ENCODE results near the gene JDP2.
"Not testable (repeated sequence)": the region's sequence is repeated elsewhere in the genome, so short reads cannot be mapped to it uniquely, and the experiment has no call there.

JDP2 gene, protein sequence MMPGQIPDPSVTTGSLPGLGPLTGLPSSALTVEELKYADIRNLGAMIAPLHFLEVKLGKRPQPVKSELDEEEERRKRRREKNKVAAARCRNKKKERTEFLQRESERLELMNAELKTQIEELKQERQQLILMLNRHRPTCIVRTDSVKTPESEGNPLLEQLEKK

DNA sequence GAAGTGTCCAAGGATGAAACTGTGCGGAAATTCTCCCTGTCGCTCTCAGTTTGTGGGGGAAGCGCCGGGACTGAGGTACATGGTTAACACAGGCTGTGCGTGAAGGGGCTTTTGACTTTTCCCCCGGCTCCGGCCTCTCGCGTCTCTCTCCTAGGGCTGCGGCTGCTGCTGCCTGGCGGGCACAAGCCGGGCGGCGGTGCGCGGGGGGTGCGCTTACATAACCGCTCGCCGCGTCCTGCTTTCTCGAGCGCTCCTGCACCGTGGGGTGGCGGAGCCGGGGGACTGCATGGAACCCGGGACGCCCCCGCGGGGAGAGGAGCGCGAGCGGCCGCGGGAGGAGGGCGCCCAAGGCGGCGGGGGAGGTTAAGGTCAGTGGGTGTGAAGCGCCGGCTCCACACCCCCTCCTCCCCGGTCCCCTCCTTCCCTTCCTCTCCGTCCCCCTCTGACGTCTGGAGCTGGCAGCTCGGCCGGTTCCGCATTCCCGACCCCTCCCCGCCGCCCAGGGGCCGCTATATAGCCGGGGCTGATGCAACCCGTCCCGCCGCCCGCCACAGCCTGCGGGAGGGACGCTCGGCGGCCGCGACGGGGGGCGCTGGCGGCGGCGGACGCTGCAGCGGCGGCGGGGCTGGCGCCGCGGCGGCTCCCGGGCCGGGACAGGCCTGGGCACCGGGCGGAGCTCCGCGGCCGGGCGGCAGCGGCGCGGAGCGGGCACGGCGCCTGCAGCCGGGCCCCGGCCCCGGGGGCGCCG lies at the start of gene JDP2:
Gene JDP2 (plus strand): TSS at position 541 of the 748 bp plus-strand sequence. CDS start 9,899 bp downstream, outside the sequence.
- ATAC-seq (peak; percentile 54), DNase-seq (ENCODE audit: low spot score in 2 of 2) (peak; percentile 24 to 59)
- H3K36me3 Mint-ChIP-seq = peaks cover 4% of the 10 kb centered on the region
- H3K4me3 Mint-ChIP-seq = peak within 1 kb of the TSS; percentile 58
- H3K4me1 Mint-ChIP-seq = no peaks in the 10 kb centered on the region
- H3K9me3 Mint-ChIP-seq = no peaks in the 10 kb centered on the region
- H3K27ac Mint-ChIP-seq = no peak within 1 kb of the TSS

DNA sequence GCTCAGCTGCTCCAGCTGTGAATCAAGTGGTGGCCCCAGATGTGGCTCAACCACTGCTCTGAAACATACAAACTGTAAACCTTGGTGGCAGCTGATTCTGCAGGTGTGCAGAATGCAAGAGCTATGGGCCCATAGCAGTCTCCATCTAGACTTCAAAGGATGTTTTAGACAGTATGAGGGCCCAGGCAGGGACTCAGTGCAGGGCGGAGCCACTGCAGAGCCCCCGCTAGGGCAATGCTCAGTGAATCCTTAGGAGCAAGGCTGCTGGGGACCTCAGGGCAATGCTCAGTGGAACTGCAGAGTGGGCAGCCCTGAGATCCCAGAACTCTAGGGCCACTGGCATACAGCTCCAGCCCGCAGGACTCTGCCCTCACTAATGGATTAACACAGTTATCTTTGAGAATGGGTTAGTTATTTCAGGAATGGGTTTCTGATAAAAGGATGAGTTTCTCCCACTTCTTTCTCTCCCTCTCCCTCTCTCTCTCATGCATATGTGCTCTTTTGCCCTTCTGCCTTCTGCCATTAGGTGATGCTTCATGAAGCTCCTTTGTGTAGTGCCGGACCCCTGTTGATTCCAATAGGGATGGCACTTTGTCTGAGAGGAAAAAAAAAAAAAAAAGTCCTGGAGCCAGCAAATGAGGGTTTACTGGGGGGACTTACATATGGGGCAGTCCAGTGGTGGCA lies 48.4 kb upstream of the JDP2 start:
- no peaks in the 10 kb centered on the region for H3K9me3 Mint-ChIP-seq
- no peak overlapping the region for H3K27ac Mint-ChIP-seq
- ATAC-seq (no peak), DNase-seq (ENCODE audit: low spot score in 2 of 2) (no peak)
- H3K4me1 Mint-ChIP-seq = no peaks in the 10 kb centered on the region
- H3K4me3 Mint-ChIP-seq = no peak overlapping the region
- no peaks in the 10 kb centered on the region for H3K36me3 Mint-ChIP-seq

DNA sequence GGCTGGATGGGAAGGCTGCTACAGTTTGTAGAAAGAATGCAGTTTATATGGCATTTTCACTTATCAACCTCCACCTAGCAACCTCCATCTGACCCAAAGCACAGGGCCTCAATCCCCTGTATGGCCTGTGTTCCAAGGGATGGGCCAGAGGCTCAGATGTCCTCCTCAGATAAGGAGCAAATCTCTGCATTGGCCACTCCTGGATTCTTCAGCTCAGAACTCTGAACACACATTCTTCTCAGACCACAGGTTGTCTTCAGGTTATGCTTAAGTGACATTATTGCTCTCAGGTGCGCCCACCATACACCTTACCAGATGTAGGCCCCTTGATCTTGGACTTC lies 47.9 kb upstream of the JDP2 start:
- Mint-ChIP-seq H3K9me3 (no peaks in the 10 kb centered on the region), H3K27ac (no peak overlapping the region), H3K4me3 (no peak overlapping the region), H3K4me1 (no peaks in the 10 kb centered on the region), H3K36me3 (no peaks in the 10 kb centered on the region)
- DNase-seq (ENCODE audit: low spot score in 2 of 2) (no peak), ATAC-seq (no peak)

DNA sequence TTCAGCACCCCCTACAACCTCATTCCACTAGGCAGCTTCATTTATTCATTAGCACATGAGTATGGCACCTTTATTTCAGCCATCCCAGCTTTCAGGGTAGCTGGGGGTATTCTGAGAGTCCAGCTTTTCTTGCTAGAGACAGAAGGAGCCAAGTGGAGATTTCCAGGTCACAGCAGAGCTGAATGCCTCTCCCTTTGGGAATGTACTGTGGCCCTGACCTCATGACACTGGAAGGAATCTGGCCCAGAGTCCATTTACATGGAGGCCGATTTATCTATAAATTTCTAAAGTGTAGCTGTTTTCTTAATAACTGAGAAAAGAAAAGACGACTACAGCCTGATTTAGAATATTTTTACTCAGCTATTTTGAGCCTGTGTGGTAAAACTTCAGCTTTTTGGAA lies 47.2 kb upstream of the JDP2 start:
- Mint-ChIP-seq H3K36me3 (no peaks in the 10 kb centered on the region), H3K4me1 (no peaks in the 10 kb centered on the region), H3K4me3 (no peak overlapping the region), H3K27ac (no peak overlapping the region), H3K9me3 (no peaks in the 10 kb centered on the region)
- ATAC-seq (no peak), DNase-seq (ENCODE audit: low spot score in 2 of 2) (no peak)

DNA sequence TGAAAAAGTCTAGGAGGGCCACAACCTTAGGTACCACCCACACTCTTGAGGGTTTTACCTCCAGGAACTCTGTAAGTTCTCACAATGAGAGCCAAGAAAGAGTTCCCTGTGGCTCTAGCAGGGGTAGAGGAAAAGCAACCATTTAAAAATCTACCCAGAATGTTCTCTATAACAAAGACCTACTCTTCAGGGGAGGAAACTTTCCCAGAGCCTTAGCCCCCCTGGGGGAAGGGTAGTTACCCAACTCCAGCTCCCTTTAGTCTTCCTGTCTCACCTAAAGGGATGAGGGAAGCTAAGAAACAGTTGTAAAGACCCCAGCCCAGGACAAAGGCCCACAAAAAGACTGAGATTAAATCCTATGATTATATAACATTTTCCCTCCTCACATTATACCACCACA lies 46.2 kb upstream of the JDP2 start:
- no peaks in the 10 kb centered on the region for H3K4me1 Mint-ChIP-seq
- no peaks in the 10 kb centered on the region for H3K36me3 Mint-ChIP-seq
- DNase-seq (ENCODE audit: low spot score in 2 of 2) = no peak
- no peaks in the 10 kb centered on the region for H3K9me3 Mint-ChIP-seq
- no peak overlapping the region for H3K27ac Mint-ChIP-seq
- H3K4me3 Mint-ChIP-seq = no peak overlapping the region
- ATAC-seq = no peak

DNA sequence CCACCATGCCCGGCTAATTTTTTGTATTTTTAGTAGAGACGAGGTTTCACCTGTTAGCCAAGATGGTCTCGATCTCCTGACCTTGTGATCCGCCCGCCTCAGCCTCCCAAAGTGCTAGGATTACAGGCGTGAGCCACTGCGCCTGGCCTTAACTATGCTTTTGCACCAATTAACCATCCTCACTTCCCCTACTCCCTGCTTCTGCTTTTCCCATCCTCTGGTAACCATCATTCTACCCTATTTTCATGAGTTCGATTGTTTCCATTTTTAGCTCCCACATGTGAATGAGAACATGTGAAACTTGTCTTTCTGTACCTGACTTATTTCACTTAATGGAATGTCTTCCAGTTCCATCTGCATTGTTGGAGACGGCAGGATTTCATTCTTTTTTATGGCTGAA lies 44.6 kb upstream of the JDP2 start:
- H3K4me1 Mint-ChIP-seq; ATAC-seq; H3K9me3 Mint-ChIP-seq; H3K36me3 Mint-ChIP-seq; H3K4me3 Mint-ChIP-seq; DNase-seq (ENCODE audit: low spot score in 2 of 2); H3K27ac Mint-ChIP-seq: not testable (repeated sequence)

DNA sequence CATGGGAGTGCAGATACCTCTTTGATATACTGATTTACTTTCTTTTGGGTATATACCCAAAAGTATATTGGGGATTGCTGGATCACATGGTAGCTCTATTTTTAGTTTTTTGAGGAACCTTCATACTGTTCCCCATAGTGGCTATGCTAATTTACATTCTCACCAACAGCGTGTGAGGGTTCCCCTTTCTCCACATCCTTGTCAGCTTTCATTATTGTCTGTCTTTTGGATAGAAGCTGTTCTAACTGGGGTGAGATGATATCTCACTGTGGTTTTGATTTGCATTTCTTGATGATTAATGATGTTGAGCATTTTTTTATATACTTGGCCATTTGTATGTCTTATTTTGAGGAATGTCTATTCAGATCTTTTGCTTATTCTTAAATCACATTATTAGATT lies 44.1 kb upstream of the JDP2 start:
- no peak overlapping the region for H3K27ac Mint-ChIP-seq
- H3K36me3 Mint-ChIP-seq = no peaks in the 10 kb centered on the region
- DNase-seq (ENCODE audit: low spot score in 2 of 2) = no peak
- H3K9me3 Mint-ChIP-seq = no peaks in the 10 kb centered on the region
- H3K4me1 Mint-ChIP-seq = no peaks in the 10 kb centered on the region
- no peak overlapping the region for H3K4me3 Mint-ChIP-seq
- no peak for ATAC-seq

DNA sequence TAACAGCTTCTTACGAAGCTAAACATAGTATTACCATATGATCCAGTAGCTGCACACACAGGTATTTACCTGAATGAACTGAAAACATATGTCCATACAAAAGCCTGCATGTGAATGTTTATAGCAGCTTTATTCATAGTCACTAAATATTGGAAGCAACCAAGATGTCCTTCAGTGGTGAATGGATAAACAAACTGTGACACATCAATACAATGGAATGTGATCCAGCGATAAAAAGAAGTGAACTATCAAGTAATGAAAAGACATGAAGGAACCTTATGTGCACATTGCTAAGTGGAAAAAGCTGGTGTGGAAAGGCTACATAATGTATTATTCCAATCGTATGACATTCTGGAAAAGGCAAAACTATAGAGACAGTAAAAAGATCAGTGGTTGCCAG lies 38.1 kb upstream of the JDP2 start:
- Mint-ChIP-seq H3K27ac (no peak overlapping the region), H3K4me1 (no peaks in the 10 kb centered on the region), H3K36me3 (no peaks in the 10 kb centered on the region), H3K4me3 (no peak overlapping the region), H3K9me3 (no peaks in the 10 kb centered on the region)
- DNase-seq (ENCODE audit: low spot score in 2 of 2) (no peak), ATAC-seq (no peak)

DNA sequence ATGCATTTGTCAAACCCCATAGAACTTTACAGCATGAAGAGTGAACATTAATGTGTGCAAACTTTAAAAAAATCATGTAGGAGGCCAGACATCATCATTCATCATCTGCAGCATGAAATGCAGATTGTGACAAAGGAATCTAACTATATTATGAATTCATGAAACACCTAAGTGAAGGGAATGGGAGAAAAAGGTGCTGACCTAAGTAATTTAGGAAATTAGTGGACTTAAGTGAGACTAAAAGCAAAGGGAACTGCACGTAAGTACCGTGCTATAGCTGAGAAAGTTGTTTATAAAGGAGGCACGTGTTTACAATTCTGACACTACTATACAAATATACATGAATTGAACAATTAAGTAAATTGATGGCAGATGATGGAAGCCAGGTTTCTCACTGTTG lies 37.6 kb upstream of the JDP2 start:
- no peak for ATAC-seq
- no peak for DNase-seq (ENCODE audit: low spot score in 2 of 2)
- Mint-ChIP-seq H3K27ac (no peak overlapping the region), H3K4me3 (no peak overlapping the region), H3K4me1 (no peaks in the 10 kb centered on the region), H3K9me3 (no peaks in the 10 kb centered on the region), H3K36me3 (no peaks in the 10 kb centered on the region)

DNA sequence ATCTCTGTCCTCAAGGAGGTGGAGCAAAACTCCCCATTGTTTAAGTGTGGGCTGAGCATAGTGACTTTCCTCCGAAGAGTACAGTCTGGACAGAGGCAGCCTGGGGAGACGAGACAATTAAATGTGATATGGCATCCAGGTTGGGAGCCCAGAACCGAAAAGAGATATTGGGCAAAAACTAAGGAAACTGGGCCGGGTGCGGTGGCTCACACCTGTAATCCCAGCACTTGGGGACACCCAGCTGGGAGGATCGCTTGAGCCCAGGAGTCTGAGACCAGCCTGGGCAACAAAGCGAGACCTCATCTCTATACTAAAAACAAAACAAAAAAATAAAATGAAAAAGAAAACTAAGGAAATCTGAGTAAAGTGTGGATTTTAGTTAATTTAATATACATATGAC lies 35.9 kb upstream of the JDP2 start:
- no peak overlapping the region for H3K27ac Mint-ChIP-seq

DNA sequence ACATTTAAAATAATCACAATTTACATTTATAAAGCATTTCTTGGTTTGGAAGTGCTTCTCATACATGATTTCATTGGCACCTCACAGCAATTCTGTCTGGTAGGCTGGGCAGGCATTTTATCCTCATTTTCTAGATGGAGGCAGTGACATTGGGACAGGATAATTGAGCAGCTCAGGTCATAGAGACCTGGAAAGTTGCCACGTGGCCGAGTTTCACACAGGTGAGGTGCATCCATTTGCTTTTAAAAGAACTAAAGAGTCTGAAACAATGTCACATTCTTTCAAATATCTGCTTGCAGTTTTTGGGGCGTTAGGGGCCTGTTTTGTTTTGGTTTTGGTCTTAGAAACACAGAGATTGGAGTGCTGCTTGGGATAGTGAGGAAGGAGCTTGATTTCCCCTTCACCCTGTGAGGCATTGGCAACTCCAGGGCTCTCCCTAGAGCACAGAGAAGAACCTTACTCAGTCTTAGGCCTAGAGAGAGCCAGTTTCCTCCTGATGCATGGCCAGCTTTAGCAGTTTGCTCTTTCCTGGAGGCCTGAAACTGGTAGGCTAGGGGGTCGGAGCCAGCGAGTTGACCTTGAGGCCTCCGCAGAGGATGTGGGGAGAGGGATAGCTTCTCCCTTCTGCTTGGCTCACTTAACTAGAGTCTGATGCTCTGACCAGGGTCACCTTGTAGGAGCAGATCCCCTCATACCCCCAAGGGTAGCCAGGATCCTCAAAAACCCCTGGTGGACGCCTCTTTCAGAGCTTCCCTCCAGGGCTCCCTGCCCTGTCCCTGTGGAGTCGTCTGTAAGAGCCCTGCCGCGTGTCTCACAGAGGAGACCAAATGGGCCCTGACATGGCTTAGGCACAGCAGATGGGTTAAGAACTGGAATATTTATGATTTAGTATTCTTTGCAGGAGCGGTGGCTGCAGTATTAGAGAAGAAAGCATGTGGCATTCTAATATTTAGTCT lies 34.9 kb upstream of the JDP2 start:
- ATAC-seq = no peak
- Mint-ChIP-seq H3K27ac (no peak overlapping the region), H3K36me3 (no peaks in the 10 kb centered on the region), H3K4me3 (no peak overlapping the region), H3K4me1 (no peaks in the 10 kb centered on the region), H3K9me3 (no peaks in the 10 kb centered on the region)
- DNase-seq (ENCODE audit: low spot score in 2 of 2) = no peak

More for the DNA sequence above, 35.9 kb upstream of the JDP2 start:
- Mint-ChIP-seq H3K4me1 (no peaks in the 10 kb centered on the region), H3K4me3 (no peak overlapping the region), H3K9me3 (no peaks in the 10 kb centered on the region), H3K36me3 (no peaks in the 10 kb centered on the region)
- DNase-seq (ENCODE audit: low spot score in 2 of 2) (no peak), ATAC-seq (no peak)

DNA sequence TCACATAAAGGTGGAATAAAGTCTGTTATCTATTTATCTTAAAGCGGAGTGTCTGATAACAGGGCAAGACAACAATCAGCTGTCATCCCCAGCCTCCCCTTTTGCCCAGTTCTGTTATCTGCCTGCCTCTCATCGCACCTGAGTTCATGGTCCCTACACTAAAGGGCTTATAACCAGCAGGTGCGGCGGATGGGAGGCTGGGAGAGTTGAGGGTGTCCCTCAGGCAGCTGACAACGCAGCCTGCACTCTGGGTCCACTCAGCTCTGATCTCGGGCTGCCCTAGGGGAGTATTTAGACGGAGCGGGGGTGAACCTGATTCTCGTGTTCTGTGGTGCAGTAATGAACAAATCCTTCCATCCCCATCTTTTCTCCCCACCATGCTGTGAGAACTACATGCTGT lies 34.0 kb upstream of the JDP2 start:
- no peak for DNase-seq (ENCODE audit: low spot score in 2 of 2)
- ATAC-seq = no peak
- H3K4me3 Mint-ChIP-seq = no peak overlapping the region
- H3K9me3 Mint-ChIP-seq = no peaks in the 10 kb centered on the region
- no peaks in the 10 kb centered on the region for H3K4me1 Mint-ChIP-seq
- H3K27ac Mint-ChIP-seq = no peak overlapping the region
- H3K36me3 Mint-ChIP-seq = no peaks in the 10 kb centered on the region

DNA sequence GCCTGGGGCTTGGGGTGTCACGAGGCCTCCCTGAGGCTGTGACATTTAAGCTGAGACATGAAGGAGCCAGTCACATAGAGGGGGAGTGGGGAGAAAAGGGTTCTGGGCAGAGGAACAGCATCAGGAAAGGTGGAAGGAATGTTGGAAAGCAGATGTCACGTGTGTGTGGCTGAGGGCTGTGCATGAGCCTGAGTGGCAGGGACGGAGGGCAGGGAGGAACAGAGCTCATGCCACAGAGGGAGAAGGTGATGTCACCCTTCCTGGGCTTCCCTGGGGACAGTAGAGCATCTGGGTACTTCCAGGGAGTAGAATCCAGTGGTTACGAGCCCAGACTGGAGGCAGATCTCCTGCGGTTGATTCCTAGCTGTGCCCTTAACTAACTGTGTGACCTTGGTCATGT lies 32.0 kb upstream of the JDP2 start:
- no peaks in the 10 kb centered on the region for H3K36me3 Mint-ChIP-seq
- ATAC-seq (no peak), DNase-seq (ENCODE audit: low spot score in 2 of 2) (no peak)
- H3K27ac Mint-ChIP-seq = no peak overlapping the region
- H3K9me3 Mint-ChIP-seq = no peaks in the 10 kb centered on the region
- H3K4me1 Mint-ChIP-seq = peaks cover 12% of the 10 kb centered on the region
- no peak overlapping the region for H3K4me3 Mint-ChIP-seq

DNA sequence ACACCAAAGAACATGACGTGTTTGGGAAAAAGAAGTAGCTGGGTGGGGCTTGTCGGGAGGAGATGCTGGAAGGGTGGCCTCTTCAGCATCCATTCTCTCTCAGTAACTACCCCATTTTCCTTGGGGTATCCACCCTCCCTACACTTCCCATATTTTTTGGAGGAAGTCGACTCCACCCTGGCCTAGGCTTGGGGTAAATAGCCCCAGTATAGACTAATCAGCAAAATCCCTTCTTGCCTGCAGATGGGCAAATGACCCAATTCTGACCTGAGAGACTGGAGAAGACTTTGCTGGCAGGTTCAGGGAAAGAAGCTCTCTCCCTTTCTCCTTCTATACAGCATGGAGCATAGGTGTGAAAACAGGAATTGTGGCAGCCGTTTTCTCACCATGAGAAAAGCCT lies 28.5 kb upstream of the JDP2 start:
- H3K27ac Mint-ChIP-seq = no peak overlapping the region
- H3K36me3 Mint-ChIP-seq = no peaks in the 10 kb centered on the region
- no peak overlapping the region for H3K4me3 Mint-ChIP-seq
- ATAC-seq = no peak
- H3K4me1 Mint-ChIP-seq = peaks cover 17% of the 10 kb centered on the region
- DNase-seq (ENCODE audit: low spot score in 2 of 2) = no peak
- no peaks in the 10 kb centered on the region for H3K9me3 Mint-ChIP-seq
